NT2/D1 (cell line): ENCODE data around the gene MAGI2.

Source experiments
- DNase-seq: peaks from one replicate; pipeline ENCODE4 v3.0.0-alpha.2; 2011; ENCODE audit warnings: low read depth, low spot score
- H3K27me3 ChIP-seq: 2 replicates; pipeline ENCODE4 v1.6.0; 2011; ENCODE audit warnings: mild to moderate bottlenecking; ENCODE audit not compliant: insufficient read length, insufficient read depth
- H3K36me3 ChIP-seq: 2 replicates; pipeline ENCODE4 v1.6.1; 2011; ENCODE audit warnings: mild to moderate bottlenecking, low read length, mixed read lengths; ENCODE audit not compliant: insufficient read depth, insufficient read length
- H3K4me1 ChIP-seq: 2 replicates; pipeline ENCODE4 v1.5.1; 2011; ENCODE audit not compliant: insufficient read depth, insufficient read length
- H3K4me3 ChIP-seq: 2 replicates; pipeline ENCODE4 v1.5.1; 2011; ENCODE audit warnings: low read depth; ENCODE audit not compliant: insufficient read length
- H3K9ac ChIP-seq: 2 replicates; pipeline ENCODE4 v1.6.0; 2011; ENCODE audit warnings: low read depth; ENCODE audit not compliant: insufficient read length
- H3K9me3 ChIP-seq: 2 replicates; pipeline ENCODE4 v1.5.1; 2011; ENCODE audit warnings: mild to moderate bottlenecking, low read length; ENCODE audit not compliant: insufficient read depth
- SUZ12 ChIP-seq: IDR thresholded peaks from 2 replicates; pipeline ENCODE4 v1.6.1; 2011; ENCODE audit not compliant: insufficient read length, insufficient read depth; ENCODE audit errors: extremely low read depth
- YY1 ChIP-seq: IDR thresholded peaks from 2 replicates; pipeline ENCODE4 v1.6.1; 2011; ENCODE audit not compliant: insufficient read length, insufficient read depth
- ZNF274 ChIP-seq: IDR thresholded peaks from 2 replicates; pipeline ENCODE4 v1.6.1; 2011; ENCODE audit warnings: mild to moderate bottlenecking, low read depth, low read length

The MAGI2 gene

DNA sequence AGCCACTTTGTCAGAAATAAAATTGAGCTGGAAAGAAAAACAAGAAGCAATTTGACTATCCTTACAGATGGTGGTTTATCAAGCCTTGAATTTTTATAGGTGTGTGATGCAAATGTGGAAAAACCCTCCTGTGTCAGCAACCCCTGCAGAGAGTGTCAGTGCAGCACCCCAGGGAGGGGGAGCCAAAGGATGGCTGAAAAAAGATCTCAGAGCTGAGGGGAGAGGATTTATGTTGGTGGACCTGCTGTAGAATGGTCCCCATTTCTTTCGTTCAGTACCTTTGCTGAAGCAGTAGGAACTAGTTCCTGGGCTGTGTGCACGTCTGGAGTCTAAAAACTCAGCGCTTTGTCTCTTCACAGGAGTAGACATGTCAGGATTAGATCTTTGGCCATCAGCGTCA, 1415.9 kb downstream of the MAGI2 start:
- no peaks in the 10 kb centered on the region for H3K36me3 ChIP-seq
- H3K9ac ChIP-seq = no peak overlapping the region
- no peaks in the 10 kb centered on the region for H3K4me1 ChIP-seq
- DNase-seq = no peak
- TF ChIP-seq YY1 (no peak), ZNF274 (no peak), SUZ12 (no peak)
- no peak overlapping the region for H3K4me3 ChIP-seq
- peaks cover 4% of the 10 kb centered on the region; the same call in 1 of the 2 replicates for H3K9me3 ChIP-seq
- H3K27me3 ChIP-seq = no peaks in the 10 kb centered on the region

DNA sequence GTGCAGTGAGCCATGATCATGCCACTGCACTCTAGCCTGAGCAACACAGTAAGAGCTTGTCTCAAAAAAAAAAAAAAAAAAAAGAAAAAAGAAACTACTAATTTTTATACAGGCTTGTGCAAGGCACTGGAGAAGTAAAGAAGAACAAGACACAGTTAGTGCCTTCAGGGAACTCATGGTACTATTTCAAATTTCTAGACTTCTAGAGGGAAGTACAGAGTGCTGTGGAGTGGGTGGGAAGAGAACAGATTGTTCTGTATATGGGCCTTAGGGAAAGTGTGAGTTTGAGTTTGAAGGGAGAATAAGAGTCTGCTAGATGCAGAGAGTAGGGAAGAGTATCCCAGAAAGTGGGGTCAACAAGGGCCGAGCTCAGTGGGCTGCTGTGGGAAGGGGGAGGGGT, 1420.1 kb downstream of the MAGI2 start:
- no peaks in the 10 kb centered on the region for H3K4me1 ChIP-seq
- no peaks in the 10 kb centered on the region for H3K36me3 ChIP-seq
- H3K9me3 ChIP-seq = no peaks in the 10 kb centered on the region
- no peak overlapping the region for H3K4me3 ChIP-seq
- TF ChIP-seq YY1 (no peak), SUZ12 (no peak), ZNF274 (no peak)
- no peaks in the 10 kb centered on the region for H3K27me3 ChIP-seq
- no peak overlapping the region for H3K9ac ChIP-seq
- DNase-seq = no peak

DNA sequence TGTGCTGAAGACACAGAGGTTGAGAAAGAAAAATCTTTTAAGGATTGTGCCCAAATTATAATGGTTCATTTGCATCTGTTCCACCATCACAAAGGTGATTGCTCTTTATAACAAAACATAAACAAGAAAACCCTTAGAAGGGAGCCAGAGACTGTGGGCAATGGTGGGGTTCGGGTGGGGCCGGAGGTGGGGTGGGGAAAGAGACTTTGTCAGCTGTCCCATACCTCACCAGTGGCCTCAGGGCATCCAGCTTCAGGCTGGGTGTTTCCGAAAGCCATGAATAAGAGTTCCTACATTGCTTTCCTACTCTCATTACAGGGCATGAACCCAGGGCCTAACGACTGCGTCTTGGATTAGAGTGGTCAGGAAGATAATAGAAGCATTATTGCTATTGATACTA, 1427.0 kb downstream of the MAGI2 start:
- TF ChIP-seq SUZ12 (no peak), YY1 (no peak), ZNF274 (no peak)
- no peaks in the 10 kb centered on the region for H3K27me3 ChIP-seq
- H3K9ac ChIP-seq = no peak overlapping the region
- no peak for DNase-seq
- no peaks in the 10 kb centered on the region for H3K4me1 ChIP-seq
- no peak overlapping the region for H3K4me3 ChIP-seq
- H3K36me3 ChIP-seq = no peaks in the 10 kb centered on the region
- no peaks in the 10 kb centered on the region for H3K9me3 ChIP-seq

DNA sequence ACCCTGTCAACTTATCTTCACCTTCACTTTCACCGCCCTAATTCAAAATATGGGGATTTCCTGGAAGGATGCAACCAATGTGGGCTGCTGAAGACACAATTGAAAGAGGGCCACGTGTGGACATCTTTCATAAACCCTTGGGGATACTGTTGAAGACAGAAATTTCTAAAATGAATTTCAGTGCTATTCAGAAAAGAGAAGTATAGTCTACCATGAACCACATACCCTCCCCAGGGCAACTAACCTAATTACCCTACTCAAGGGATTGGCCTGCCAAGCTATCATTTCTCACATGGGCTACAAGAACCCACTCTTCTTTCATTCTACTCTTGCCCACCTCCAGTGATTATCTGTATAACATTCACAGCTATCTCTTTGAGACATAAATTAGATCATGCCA, 1428.9 kb downstream of the MAGI2 start:
- no peaks in the 10 kb centered on the region for H3K4me1 ChIP-seq
- no peak overlapping the region for H3K4me3 ChIP-seq
- no peak for TF ChIP-seq YY1
- H3K27me3 ChIP-seq = no peaks in the 10 kb centered on the region
- no peak for DNase-seq
- H3K9me3 ChIP-seq = no peaks in the 10 kb centered on the region
- H3K36me3 ChIP-seq = no peaks in the 10 kb centered on the region
- H3K9ac ChIP-seq = no peak overlapping the region

DNA sequence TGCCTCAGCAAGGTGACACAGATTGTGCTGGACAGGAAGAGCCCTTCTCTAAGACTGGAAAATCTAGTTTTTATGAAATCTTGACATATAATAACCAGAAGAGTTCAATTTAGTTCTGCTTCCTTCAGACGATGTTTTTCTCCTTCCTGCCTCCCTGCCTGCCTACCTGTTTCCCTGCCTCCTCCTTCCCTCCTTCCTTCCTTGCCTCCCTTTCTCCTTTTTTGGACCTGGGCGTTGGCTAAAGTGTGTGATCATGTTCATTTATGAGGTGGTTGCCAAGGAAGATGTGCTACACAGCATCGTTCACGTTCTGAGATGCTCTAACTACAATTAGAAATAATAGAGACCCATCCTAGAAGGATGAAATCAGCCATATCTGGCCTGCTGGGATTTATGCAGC, 1430.3 kb downstream of the MAGI2 start:
- DNase-seq = no peak
- H3K9me3 ChIP-seq = no peaks in the 10 kb centered on the region
- H3K9ac ChIP-seq = no peak overlapping the region
- TF ChIP-seq ZNF274 = no peak
- no peak for TF ChIP-seq SUZ12
- no peak for TF ChIP-seq YY1
- no peaks in the 10 kb centered on the region for H3K4me1 ChIP-seq
- no peak overlapping the region for H3K4me3 ChIP-seq
- H3K27me3 ChIP-seq = peaks cover 7% of the 10 kb centered on the region
- no peaks in the 10 kb centered on the region for H3K36me3 ChIP-seq

DNA sequence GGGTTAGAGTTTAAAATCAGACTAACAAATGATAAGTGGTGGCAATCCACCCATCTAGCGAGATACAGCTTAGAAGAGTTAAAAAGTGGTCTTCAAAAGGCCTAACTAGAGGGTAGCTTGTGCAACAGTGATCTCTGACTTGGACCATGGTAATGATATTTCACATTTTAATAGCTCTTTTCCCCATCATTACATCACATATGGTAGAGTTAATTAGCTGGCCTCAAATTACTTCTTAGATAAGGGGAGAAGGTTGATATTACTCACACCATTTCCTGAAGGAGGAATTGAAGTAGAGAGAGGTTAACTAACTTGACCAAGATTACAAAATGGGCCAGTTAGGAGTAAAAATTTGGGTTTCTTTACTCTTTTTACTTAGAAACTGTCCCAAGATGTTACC, 1431.3 kb downstream of the MAGI2 start:
- Histone ChIP-seq H3K36me3 (no peaks in the 10 kb centered on the region), H3K4me1 (no peaks in the 10 kb centered on the region), H3K27me3 (peaks cover 7% of the 10 kb centered on the region), H3K9me3 (no peaks in the 10 kb centered on the region), H3K9ac (no peak overlapping the region), H3K4me3 (no peak overlapping the region)
- DNase-seq = no peak
- no peak for TF ChIP-seq ZNF274
- TF ChIP-seq SUZ12 = no peak
- no peak for TF ChIP-seq YY1

DNA sequence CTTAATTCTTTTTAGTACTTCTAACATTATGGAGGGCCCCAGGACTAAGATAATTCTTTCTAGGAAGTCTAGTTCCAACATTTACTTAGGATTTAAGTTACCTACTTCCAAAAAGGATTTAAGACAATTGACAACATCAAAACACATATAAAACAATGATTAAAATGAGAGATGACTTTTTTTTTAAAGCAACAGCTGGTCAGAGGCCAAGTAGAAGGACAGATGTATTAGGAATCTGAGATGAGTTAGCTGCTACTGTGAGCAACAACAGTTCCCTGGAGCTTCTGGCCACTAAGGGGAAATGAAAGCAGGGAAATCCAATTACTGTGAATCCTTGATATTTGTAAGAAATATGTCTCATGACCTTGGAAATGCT, 1432.6 kb downstream of the MAGI2 start:
- Histone ChIP-seq H3K4me1 (no peaks in the 10 kb centered on the region), H3K36me3 (no peaks in the 10 kb centered on the region), H3K4me3 (no peak overlapping the region), H3K9ac (no peak overlapping the region), H3K27me3 (peaks cover 7% of the 10 kb centered on the region), H3K9me3 (no peaks in the 10 kb centered on the region)
- TF ChIP-seq ZNF274 (no peak), YY1 (no peak), SUZ12 (no peak)
- DNase-seq = no peak
